Posterior vena cava (tissue), 2 donors: Measurements from ENCODE around the gene SLC25A24. TPM values are rescaled to one million over a fixed set of nuclear protein-coding genes. Genes with fewer than 3 reads are reported as not detected.
"Not testable (repeated sequence)": the region's sequence is repeated elsewhere in the genome, so short reads cannot be mapped to it uniquely, and the experiment has no call there.

Experiments
- DNase-seq: peaks from one replicate; pipeline ENCODE4 v3.0.0-alpha.2; 2020; ENCODE audit warnings: low spot score
- intact Hi-C, 2 donors: fragments of 100-400 bp; cut with DNase I; formaldehyde crosslinking; loops; one replicate each; pipeline versions ENCODE4 v1.14.1 to v1.14.2; 2022 to 2023
- long read RNA-seq, 2 donors: library from polyadenylated mRNA; unstranded; transcript quantifications; one replicate each; pipeline ENCODE4 v2.0.0, GENCODE V29; 2020 to 2021
- total RNA-seq, 2 donors: library from RNA; stranded (reverse); fragmentation: NEBNext Ultra II Directional; extraction: Animal tissue kit (Norgen Biotek cat#: 25700); gene quantifications; one replicate each; pipeline ENCODE4 v1.2.1, GENCODE V29; 2021
- donor health status: DM: yes; HTN: yes; CAD: no.
- donor health status: DM: yes; HTN: yes; CAD: no.

Gene SLC25A24
- total RNA-seq: 10 to 100 TPM; 25.7 to 29.7 TPM
- long read RNA-seq, donor 1, full-length matches to known transcripts: 14 of 20 reads
- long read RNA-seq, donor 1, partial matches to known transcripts: 3 of 20 reads
- long read RNA-seq, donor 1, other reads (novel, unspliced or antisense): 3 of 20 reads
- long read RNA-seq, donor 2, full-length matches to known transcripts: 3 of 9 reads
- long read RNA-seq, donor 2, partial matches to known transcripts: 4 of 9 reads
- long read RNA-seq, donor 2, other reads (novel, unspliced or antisense): 2 of 9 reads

DNA sequence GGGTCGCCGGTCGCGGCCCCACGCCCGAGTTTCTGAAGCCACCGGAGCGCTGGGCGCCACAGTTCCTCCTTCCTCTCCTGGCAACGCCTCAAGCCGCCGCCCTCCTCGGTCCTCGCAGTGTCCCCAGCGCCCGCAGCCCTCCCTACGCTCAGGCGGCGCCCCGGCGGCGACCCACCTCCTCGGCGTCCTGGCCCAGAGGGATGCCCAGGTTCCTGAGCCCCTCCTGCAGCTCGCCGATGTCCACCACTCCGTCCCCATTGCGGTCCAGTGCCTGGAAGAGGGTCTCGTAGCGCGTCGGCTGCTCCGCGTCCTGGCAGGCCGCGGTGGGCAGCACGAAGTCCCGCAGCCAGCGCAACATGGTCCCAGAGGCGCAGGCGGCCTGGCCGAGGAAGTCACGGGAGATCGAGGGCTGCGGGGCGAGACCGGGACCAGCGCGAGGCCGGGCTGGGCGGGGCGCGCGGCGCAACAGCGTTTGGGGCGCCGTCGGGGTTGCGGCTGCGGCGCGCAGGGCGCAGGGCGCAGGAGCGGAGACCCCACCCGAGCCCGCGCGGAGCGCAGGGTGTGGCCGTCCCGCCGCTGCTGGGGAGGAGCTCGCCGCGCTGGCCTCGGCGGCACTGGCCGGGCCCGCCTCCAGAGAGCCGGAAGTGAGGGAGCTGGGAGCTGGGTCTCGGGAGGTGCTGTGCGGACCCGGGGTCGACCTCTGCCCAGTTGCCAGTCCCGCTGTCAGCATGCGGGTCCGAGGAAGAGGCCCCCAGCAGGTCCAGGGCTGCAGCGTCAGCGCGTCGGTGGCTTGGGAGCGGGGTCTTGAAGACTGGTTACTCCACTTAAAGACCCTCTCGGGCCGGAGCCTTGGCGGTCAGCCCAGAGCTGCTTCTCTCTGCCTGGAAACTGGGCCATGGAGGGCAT is at the start of gene SLC25A24:
Gene SLC25A24 (minus strand): TSS at position 563 of the 906 bp plus-strand sequence. CDS start 205 bp downstream, at position 358.
- intact Hi-C loops: no loop called here
- DNase-seq: peak; percentile 94

DNA sequence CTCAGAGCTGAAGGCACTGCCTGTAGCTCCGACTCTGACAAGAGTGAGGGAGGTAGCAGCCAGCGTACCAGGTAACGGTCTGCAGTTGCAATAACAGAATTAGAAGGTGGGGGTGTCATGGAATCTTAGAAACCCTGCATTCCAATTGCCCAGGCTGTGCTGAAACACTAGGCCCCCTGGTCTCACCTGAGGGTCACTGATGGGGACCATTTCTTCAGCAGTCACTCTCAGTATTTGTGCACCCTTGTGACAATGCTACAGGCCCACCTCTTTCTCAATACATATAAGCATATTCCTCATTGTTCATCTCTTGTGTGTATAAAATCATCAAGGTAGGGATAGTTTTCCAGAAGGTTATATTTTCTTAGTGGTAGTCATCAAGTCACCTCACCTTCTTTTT is 43.8 kb upstream of the SLC25A24 start, which contains the start of gene NBPF4:
Gene NBPF4 (minus strand): TSS at position 101 of the 400 bp plus-strand sequence. CDS start 315 bp downstream, outside the sequence.
- intact Hi-C loops: not testable (repeated sequence)

DNA sequence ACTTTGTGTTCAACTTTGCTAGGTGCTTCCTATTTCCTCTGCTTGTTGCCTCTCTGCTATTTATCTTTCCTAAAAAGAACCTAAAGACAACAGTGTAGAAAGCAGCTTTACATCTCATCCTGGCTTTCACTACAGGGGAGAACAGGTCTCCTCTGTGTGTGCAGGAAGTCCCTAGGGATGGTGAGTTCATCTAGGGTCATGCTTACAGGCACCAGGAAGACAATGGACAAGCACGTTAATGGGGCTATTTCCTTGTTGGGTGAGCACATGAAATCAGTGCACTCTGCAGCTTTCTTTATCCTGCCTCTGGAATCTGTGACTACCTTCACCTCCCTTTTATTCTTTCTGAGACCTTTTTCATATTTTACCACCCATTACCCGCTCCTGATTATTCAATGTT is 39.3 kb upstream of the SLC25A24 start:
- intact Hi-C loops: not testable (repeated sequence)

More for the DNA sequence above, 43.8 kb upstream of the SLC25A24 start, which contains the start of gene NBPF4:
- not testable (repeated sequence) for DNase-seq

DNA sequence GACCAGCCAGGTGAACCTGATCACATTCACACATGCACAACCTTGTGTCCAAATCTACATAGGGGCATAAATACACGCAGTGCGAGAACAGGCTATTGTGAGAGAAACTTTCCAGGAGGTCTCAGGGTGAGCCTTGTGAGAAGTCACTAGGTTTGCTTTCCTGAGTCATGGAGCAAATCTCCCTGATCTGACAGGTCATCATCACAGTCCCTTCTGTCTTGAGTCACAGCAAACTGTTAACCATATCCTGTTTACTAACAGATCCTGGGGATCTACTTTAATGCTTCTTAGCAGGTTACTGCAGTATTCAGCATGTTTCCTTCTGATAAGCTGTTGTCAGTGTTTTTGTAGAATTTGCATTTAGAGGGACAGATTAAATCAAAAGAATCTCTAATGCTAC is 35.2 kb upstream of the SLC25A24 start:
- DNase-seq, intact Hi-C loops: not testable (repeated sequence)

More for the DNA sequence above, 39.3 kb upstream of the SLC25A24 start:
- not testable (repeated sequence) for DNase-seq

DNA sequence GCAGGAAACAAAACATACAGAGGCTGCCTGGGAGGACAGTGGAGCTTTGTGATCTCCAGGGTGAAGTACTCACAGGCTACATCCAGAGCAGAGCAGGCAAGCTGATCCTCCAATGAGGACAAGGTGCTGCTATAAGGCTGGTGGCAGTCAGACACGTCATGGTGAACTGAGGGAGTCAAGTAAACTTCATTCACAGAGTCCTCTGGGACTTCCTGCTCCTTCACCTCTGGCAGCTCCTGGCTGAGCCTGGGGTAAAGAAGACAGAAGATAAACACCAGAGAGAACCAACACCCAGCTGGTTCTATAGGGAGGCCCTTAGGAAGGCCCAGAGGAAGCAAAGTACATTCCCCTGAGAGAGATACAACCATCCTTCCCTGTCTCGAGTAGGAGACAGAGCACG is 32.0 kb upstream of the SLC25A24 start:
- intact Hi-C loops, DNase-seq: not testable (repeated sequence)

DNA sequence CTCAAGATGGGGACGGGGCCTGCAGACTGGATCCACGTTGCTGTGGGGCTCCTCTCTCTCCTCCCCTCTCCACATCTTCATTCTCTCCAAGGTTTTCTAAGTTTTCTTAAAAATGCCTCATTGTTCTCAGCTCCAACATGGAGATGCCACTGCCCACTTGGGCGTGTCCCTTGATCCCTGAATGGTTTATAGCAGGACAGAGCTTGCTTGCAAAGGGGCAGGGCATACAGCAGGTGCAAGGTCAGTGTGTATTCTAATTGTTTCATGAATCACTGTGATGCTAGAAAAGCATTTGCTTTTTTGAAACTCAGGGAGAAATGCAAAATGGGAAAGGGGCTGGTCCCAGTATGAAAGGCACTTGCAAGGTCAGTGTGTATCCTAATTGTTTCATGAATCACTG is 29.8 kb upstream of the SLC25A24 start:
- intact Hi-C loops, DNase-seq: not testable (repeated sequence)

DNA sequence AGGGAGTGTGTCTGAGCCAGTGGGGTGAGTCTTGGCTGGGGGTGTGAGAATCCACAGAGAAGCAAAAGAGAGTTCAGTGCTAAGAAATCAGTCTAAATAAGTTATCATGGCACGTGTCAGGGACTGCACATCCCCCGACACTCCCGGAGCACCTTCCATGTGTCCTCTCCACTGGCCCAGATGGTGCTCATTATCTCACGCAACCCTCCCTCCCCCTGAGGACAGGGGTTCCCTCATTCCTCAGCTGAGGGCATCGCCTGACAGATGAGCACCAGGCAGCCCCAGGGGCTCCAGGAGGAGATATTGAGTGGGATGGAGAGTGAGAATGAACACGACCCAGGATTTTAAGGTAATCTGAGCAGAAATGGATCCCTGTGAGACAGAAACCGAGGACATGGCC is 27.6 kb upstream of the SLC25A24 start:
- intact Hi-C loops: not testable (repeated sequence)

DNA sequence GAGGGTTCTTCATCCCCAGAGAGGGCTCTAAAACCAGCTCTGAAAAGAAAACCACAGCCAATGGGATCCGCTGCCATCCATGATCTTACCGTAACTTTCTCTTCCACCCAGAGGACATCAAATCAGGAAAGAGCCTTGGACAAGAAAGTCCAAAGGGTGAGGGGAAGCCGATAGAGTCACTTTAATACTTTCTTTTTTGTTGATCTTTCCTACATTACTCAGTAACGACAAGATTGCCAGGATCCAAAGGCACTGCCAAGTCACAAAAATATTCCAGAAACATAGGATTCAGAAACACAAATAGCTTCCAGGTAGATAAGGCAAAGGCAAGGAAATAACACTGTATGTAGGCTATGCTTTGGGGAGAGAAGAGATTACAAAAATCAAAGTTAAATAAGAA is 26.7 kb upstream of the SLC25A24 start:
- intact Hi-C loops, DNase-seq: not testable (repeated sequence)

More for the DNA sequence above, 27.6 kb upstream of the SLC25A24 start:
- not testable (repeated sequence) for DNase-seq

DNA sequence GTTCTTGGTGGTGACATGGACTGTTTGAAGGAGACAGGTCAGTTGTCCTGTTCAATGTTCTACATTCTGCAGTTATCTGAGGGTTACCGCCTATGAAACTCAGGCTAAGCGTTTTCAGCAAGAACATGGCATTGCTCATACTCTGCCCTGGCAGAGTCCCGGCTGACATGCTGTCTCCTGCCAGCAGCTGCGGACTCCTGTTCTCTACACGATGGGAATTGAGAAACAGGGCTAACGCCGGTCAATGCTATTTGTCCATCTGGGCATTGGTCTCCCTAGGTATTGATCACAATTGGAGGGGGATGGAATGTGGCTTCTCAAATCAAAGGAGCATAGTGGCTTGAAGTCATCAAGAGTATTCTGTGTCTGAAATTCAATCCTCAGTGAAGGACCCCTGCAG is 23.1 kb upstream of the SLC25A24 start:
- intact Hi-C loops, DNase-seq: not testable (repeated sequence)

DNA sequence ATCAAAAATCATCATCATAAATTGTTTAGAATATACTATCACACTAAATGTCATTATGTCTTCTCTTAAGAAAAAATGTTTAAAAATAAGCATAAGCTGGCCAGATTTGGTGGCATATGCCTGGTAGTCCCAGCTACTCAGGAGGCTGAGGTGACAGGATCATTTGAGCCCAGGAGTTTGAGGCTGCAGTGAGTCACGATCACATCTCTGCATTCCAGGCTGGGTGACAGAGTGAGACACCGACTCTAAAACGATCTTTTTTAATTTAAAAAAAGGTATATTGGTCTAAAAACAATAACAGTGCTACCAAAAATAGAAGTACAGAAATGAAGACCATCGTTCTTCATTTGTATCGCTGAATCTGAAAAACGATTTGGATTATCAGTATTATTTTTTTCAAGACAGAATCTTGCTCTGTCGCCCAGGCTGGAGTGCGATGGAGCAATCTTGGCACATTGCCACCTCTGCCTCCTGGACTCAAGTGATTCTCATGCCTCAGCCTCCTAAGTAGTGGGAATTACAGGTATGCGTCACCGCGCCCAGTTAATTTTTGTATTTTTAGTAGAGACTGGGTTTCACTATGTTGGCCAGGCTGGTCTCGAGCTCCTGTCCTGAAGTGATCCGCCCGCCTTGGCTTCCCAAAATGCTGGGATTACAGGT is 17.5 kb upstream of the SLC25A24 start:
- intact Hi-C loops: not testable (repeated sequence)

DNA sequence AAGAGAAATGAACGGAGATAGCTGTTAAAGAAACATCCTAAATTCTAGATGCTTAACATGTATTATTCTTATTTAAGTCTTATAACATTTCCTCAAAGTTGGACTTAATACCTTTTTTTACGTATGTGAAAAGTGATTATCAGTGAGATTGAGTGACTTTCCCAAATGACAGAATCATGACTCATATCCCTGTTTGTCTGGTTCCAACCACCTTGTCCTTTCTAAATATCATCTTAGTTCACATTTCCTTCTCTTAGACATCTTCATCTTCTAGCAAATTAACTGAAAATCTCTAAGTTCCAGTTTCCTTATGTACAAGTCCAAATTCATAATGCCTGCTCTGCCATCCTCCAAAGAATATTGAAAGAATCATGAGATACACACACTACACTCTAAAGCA is 16.9 kb upstream of the SLC25A24 start:
- intact Hi-C loops, DNase-seq: not testable (repeated sequence)

More for the DNA sequence above, 17.5 kb upstream of the SLC25A24 start:
- DNase-seq: not testable (repeated sequence)

DNA sequence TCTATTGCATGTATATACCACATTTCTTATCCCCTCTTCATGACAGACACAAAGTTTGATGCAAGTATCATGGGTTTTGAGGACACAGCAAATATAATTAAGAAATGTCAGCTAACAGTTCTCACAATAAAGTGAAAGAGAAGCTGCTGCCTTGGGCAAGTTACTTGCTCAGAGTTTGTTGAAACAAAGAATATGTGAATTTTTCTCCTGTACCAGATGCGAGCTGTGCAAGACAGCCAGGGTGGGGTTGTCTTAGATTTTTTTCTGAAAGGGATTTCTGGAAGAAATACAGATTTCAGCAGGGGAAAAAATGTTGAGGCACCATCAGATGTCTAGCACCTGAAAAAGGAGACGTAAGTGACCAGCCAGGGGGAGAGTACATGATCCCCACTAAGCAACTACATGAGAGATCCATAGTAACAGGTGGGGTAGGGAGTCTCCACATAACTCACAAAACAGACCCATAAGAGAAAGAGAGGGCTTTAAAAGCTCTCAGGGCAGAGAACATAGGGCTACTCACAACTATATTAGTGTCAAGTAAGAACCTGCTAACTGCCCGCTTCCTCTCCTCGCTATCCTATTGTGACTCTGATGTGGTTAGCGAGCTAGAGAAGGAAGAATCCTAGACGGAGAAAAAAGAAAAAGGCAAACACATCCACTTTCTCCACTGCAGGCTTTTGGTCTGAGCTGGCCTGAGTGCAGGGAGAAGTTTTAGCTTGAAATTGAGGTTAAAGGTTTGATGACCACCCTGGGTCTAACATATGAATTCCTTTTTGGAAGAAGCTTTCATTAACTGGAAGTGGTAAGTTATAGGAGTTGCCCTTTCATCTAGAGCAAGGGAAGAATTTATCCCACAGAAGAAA is 16.1 kb upstream of the SLC25A24 start:
- intact Hi-C loops, DNase-seq: not testable (repeated sequence)

DNA sequence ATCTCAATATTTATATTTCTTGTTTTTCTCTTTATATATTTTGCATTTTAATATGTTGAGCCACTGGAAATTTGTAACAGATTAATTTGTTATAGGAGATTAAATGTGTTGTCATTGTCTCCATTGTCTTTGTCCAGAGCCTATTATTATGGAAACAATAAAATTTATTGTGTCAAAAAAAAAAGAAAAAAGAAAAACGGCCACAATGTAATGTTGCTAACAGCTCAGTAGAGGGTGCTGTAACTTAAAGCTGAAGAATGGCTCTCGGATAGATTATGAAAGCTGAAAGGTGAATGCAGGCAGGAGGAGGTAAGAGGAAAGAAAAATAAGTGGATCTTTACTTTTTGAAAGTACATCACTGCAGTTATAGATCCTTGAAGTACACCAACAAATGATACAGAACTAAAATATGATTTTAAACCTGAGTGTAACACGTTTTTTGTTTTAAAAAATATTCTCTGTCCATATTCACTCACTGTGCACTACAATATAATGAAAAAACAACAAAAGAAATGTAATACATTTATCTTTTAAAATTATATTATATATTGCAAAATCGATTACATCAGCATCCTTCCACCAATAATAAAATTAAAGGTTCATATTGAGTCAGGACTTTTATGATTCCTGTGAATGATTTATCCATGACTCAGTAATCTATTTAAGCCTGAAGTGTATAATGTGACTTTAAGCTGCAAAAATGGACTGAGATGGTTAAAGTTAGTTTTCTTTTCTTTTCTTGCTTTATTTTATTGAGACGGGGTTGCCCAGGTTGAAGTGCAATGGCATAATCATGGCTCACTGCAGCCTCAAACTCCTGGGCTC is 14.7 kb upstream of the SLC25A24 start:
- DNase-seq, intact Hi-C loops: not testable (repeated sequence)

DNA sequence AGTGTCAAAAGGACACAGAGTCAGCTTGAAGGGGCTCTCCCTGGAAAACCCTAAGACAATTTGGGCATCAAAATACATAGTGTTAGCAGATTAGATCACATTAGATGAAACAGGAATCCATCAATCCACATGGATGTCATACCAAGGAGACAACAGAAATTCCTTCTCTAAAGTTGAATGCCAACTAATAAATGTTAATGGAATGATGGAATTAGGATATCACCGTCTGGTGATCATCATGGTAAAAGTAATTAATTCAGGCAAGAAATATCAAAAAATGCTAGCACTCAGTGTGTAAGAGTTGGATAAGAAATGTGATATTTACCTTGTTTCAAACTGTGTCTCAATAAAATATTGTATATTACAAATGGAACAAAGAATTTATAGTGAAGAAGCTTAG is 10.9 kb upstream of the SLC25A24 start:
- intact Hi-C loops: no loop called here
- no peak for DNase-seq

DNA sequence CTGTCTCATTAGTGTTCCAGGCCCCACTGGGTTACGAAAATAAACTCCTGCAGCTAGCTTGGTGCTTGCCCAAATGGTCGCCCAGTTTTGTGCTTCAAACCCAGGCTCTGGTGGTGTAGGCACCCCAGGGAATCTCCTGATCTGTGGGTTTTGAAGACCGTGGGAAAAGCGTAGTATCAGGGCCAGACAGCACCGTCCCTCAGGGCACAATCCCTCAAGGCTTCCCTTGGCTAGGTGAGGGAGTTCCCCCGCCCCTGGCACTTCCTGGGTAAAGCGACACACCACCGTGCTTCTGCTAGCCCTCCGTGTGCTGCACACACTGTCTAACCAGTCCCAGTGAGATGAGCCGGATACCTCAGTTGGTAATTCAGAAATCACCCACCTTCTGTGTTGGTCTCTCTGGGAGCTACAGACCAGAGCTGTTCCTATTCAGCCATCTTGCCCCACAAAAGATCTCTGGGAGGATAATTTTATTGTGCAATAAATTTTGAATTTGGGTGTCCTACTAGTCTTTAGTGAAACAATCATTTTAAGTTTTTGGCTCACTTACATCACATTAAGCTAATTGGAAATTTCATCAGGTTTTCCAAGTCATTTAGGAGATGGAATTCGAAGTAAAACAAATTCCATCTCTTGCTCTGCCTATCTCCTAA is 9.4 kb upstream of the SLC25A24 start:
- DNase-seq: no peak
- intact Hi-C loops: no loop called here

DNA sequence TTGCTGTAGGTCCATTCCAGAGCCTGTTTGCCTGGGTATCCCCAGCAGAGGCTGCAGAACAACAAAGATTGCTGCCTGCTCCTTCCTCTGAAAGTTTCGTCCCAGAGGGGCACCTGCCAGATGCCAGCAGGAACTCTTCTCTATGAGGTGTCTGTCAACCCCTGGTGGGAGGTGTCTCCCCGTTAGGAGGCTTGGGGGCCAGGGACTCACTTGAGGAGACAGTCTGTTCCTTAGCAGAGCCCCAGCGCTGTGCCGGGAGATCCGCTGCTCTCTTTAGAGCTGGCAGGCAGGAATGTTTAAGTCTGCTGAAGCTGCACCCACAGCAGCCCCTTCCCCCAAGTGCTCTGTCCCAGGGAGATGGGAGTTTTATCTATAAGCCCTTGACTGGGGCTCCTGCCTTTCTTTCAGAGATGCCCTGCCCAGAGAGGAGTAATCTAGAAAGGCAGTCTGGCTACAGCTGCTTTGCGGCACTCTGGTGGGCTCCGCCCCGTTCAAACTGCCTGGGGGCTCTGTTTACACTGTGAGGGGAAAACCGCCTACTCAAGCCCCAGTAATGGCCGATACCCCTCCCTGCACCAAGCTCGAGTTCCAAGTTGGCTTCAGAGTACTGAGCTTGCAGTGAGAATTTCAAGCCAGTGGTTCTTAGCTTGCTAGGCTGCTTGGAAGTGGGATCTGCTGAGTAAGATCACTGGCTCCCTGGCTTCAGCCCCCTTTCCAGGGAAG is 8.7 kb upstream of the SLC25A24 start:
- no peak for DNase-seq
- intact Hi-C loops: no loop called here

DNA sequence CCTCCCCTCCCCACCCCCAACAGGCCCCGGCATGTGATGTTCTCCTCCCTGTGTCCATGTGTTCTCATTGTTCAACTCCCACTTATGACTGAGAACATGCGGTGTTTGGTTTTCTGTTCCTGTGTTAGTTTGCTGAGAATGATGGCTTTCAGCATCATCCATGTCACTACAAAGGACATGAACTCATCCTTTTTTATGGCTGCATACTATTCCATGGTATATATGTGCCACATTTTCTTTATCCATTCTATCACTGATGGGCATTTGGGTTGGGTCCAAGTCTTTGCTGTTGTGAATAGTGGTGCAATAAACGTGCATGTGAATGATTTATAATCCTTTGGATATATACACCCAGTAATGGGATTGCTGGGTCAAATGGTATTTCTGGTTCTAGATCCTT is 3.4 kb upstream of the SLC25A24 start:
- intact Hi-C loops, DNase-seq: not testable (repeated sequence)
